ENCODE results near the gene ADCY9. TPM values are rescaled to one million over a fixed set of nuclear protein-coding genes. Genes with fewer than 3 reads are reported as not detected.
A peak's percentile ranks its signal among the peaks of the same experiment; 100 is the strongest.

The ADCY9 gene
- total RNA-seq, 2 experiments from 2014 or later: 9.0 to 9.5 TPM

- ChIA-PET CTCF (no interaction called here), POLR2A (no interaction called here)
- DNase-seq: no peak
- H3K27ac Mint-ChIP-seq: no peak overlapping the region
- H3K4me3 Mint-ChIP-seq: no peak overlapping the region
- H3K9me3 Mint-ChIP-seq: no peaks in the 10 kb centered on the region
- H3K27me3 Mint-ChIP-seq: no peaks in the 10 kb centered on the region
- no peaks in the 10 kb centered on the region for H3K4me1 Mint-ChIP-seq
- peaks cover 5% of the 10 kb centered on the region for H3K36me3 Mint-ChIP-seq (ENCODE audit: low read depth)
These were observed 137.2 kb downstream of the ADCY9 start for GRCh38 chr16:3979070-3979469.

DNA sequence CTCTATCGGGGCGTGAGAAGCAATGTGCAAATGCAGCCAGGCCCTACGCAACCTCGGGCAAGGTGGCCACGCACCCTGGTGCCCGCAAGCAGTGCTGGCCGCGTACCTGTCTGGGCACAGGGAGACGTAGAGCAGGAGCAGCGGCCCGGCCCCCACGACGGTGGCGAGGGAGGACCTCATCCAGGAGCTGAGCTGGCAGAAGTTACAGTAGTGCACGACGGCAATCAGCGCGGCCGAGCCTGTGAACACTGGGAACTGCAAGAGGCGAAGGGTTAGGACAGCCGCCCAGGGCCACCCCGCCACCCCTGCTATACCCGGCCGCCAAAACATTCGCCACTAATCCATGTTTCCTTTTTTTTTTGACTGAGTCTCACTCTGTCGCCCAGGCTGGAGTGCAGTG lies 138.9 kb downstream of the ADCY9 start:
- H3K36me3 Mint-ChIP-seq (ENCODE audit: low read depth): peaks cover 10% of the 10 kb centered on the region
- no peaks in the 10 kb centered on the region for H3K27me3 Mint-ChIP-seq
- no peaks in the 10 kb centered on the region for H3K4me1 Mint-ChIP-seq
- ChIA-PET CTCF (no interaction called here), POLR2A (no interaction called here)
- H3K9me3 Mint-ChIP-seq: no peaks in the 10 kb centered on the region
- H3K27ac Mint-ChIP-seq: no peak overlapping the region
- DNase-seq: no peak
- no peak overlapping the region for H3K4me3 Mint-ChIP-seq

DNA sequence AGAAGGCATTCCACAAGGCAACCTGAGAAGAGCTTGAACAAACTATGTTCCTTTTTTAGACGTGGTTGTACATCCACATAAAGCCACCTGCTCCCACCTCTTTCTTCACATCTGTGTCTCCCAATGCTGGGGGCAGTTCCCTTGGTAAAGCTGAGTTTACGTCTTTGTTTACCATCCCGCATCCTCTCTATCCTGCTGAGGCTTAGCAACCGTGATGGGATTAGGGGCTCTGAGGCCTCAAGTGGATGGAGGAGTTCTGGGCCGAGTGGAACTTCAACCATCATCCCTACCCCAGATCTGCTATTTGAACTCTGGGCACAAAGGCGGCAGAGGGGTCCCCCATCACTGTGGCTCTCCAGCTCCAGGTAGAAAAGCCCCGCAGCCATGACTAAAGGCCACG lies 141.5 kb downstream of the ADCY9 start:
- Mint-ChIP-seq H3K4me3 (no peak overlapping the region), H3K36me3 (ENCODE audit: low read depth) (peaks cover 11% of the 10 kb centered on the region)

GRCh38 chr16:3971706-3972105 lies 144.5 kb downstream of the ADCY9 start:
- Mint-ChIP-seq H3K36me3 (ENCODE audit: low read depth) (peaks cover 7% of the 10 kb centered on the region), H3K9me3 (no peaks in the 10 kb centered on the region), H3K4me1 (no peaks in the 10 kb centered on the region), H3K27me3 (no peaks in the 10 kb centered on the region), H3K4me3 (no peak overlapping the region), H3K27ac (no peak overlapping the region)
- ChIA-PET CTCF (no interaction called here), POLR2A (no interaction called here)
- no peak for DNase-seq

More for the DNA sequence above, 141.5 kb downstream of the ADCY9 start:
- H3K27ac Mint-ChIP-seq: no peak overlapping the region
- ChIA-PET POLR2A (no interaction called here), CTCF (interaction anchor here (1.4 kb wide), 1 partner anchor 279 kb away, joined by 5 read pairs; no protein-coding TSS in a partner anchor)
- H3K4me1 Mint-ChIP-seq: no peaks in the 10 kb centered on the region
- DNase-seq: no peak
- H3K9me3 Mint-ChIP-seq: no peaks in the 10 kb centered on the region
- no peaks in the 10 kb centered on the region for H3K27me3 Mint-ChIP-seq

GRCh38 chr16:3971261-3971660 lies 145.0 kb downstream of the ADCY9 start:
- H3K27ac Mint-ChIP-seq: no peak overlapping the region
- H3K4me1 Mint-ChIP-seq: no peaks in the 10 kb centered on the region
- no peak for DNase-seq
- no peaks in the 10 kb centered on the region for H3K9me3 Mint-ChIP-seq
- H3K36me3 Mint-ChIP-seq (ENCODE audit: low read depth): peaks cover 9% of the 10 kb centered on the region
- ChIA-PET POLR2A (no interaction called here), CTCF (interaction anchor here (1.0 kb wide), 1 partner anchor 10 kb away, joined by 4 read pairs; no protein-coding TSS in a partner anchor)
- no peaks in the 10 kb centered on the region for H3K27me3 Mint-ChIP-seq
- H3K4me3 Mint-ChIP-seq: no peak overlapping the region

DNA sequence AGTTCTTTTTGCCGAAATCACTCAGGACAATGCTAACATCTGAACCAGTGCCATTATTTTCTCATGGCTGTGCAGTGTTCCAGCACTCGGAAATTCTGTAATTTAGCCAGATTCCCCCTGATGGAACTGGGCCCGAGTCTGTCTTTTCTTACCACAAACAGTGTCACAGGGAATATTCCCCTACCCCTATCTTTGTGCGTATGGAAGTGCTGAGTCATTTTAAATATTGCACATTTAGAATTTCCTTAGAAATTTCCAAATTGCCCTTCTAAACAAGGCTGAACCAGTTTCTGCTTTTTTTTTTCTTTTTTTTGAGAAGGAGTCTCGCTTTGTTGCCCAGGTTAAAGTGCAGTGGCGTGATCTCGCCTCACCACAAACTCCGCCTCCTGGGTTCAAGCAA lies 147.7 kb downstream of the ADCY9 start:
- DNase-seq: no peak
- Mint-ChIP-seq H3K4me1 (no peaks in the 10 kb centered on the region), H3K36me3 (ENCODE audit: low read depth) (peaks cover 9% of the 10 kb centered on the region), H3K9me3 (no peaks in the 10 kb centered on the region), H3K27ac (no peak overlapping the region), H3K4me3 (no peak overlapping the region), H3K27me3 (no peaks in the 10 kb centered on the region)
- POLR2A ChIA-PET: no interaction called here
- CTCF ChIA-PET: no interaction called here

DNA sequence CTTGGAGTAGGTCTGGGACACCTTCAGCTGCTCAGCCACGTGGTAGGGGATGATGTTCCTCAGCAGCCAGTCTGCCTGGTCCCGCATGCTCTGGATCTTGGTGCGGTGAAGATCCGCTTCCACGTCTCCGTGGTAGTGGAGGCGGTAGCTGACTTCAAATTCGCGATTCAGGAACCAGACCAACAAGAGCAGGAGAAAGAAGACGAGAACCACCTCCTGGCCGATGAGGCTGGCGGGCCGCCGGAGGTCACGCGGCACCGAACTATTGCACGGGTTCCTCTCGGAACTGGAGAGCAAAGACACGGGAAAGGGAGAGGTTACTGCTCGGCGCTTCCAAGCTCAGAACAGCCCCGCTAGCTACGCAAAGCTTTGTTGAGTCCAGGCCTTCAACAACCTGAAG lies 149.6 kb downstream of the ADCY9 start:
- peaks cover 3% of the 10 kb centered on the region for H3K36me3 Mint-ChIP-seq (ENCODE audit: low read depth)
- H3K27me3 Mint-ChIP-seq: no peaks in the 10 kb centered on the region
- H3K9me3 Mint-ChIP-seq: no peaks in the 10 kb centered on the region
- H3K4me3 Mint-ChIP-seq: no peak overlapping the region
- POLR2A ChIA-PET: interaction anchor here (1.5 kb wide), 1 partner anchor 86 kb away, joined by 3 read pairs; the partner anchor contains the start of gene CREBBP
- no peak for DNase-seq
- peaks cover 15% of the 10 kb centered on the region for H3K4me1 Mint-ChIP-seq
- H3K27ac Mint-ChIP-seq: no peak overlapping the region
- CTCF ChIA-PET: interaction anchor here (0.6 kb wide), 2 partner anchors 26 to 153 kb away, joined by 3 to 4 read pairs; no protein-coding TSS in a partner anchor

DNA sequence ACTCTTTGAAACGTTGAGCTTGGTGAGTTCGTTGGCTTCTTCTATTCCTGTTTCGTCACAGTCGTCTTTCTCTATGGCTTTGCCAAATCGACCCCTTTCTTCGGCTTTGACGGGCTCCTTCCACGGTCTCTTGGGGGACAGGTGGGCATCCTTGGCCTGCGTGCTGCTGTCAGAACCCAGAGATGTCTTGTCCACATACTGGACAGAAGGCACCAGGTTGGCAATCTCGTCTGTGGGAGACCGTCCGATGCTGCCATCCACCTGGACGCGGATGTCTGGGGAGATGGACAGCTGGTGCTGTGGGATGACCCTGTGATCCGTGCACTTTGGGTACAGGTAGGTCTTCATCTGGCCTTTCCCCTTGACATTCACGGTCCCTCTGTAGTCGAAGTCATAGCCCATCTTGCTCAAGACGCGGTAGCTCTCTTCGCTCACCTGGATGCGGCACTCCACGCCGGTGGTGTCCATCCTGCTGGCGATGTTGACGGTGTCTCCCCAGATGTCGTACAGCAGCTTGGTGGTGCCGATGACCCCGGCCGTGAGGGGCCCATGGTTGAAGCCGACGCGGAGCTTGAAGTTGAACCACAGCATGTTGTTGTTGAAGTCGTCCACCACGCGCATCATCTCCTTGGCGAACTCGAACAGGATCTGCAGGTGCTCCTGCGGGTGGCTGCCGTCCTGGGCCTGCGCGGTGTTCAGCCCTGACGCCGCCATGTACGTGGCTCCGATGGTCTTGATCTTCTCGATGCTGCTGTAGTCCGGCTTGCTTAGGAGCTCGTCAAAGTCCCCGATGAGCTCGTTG lies 150.3 kb downstream of the ADCY9 start:
- Mint-ChIP-seq H3K4me3 (no peak overlapping the region), H3K27me3 (no peaks in the 10 kb centered on the region), H3K27ac (no peak overlapping the region), H3K4me1 (peaks cover 16% of the 10 kb centered on the region), H3K36me3 (ENCODE audit: low read depth) (peaks cover 3% of the 10 kb centered on the region), H3K9me3 (no peaks in the 10 kb centered on the region)
- no peak for DNase-seq
- POLR2A ChIA-PET: interaction anchor here (1.5 kb wide), 1 partner anchor 85 kb away, joined by 3 read pairs; the partner anchor contains the start of gene CREBBP
- CTCF ChIA-PET: no interaction called here

GRCh38 chr16:3965306-3965705 lies 150.9 kb downstream of the ADCY9 start:
- Mint-ChIP-seq H3K27ac (no peak overlapping the region), H3K4me3 (no peak overlapping the region), H3K4me1 (peaks cover 21% of the 10 kb centered on the region), H3K36me3 (ENCODE audit: low read depth) (peaks cover 3% of the 10 kb centered on the region), H3K9me3 (no peaks in the 10 kb centered on the region), H3K27me3 (no peaks in the 10 kb centered on the region)
- ChIA-PET CTCF (no interaction called here), POLR2A (no interaction called here)
- no peak for DNase-seq

- peaks cover 22% of the 10 kb centered on the region for H3K4me1 Mint-ChIP-seq
- H3K36me3 Mint-ChIP-seq (ENCODE audit: low read depth): peaks cover 3% of the 10 kb centered on the region
- no peaks in the 10 kb centered on the region for H3K9me3 Mint-ChIP-seq
- no peak overlapping the region for H3K4me3 Mint-ChIP-seq
- no peak overlapping the region for H3K27ac Mint-ChIP-seq
- no peak for DNase-seq
- no peaks in the 10 kb centered on the region for H3K27me3 Mint-ChIP-seq
- CTCF ChIA-PET: no interaction called here
- POLR2A ChIA-PET: no interaction called here
These were observed 151.5 kb downstream of the ADCY9 start for GRCh38 chr16:3964686-3965290.

DNA sequence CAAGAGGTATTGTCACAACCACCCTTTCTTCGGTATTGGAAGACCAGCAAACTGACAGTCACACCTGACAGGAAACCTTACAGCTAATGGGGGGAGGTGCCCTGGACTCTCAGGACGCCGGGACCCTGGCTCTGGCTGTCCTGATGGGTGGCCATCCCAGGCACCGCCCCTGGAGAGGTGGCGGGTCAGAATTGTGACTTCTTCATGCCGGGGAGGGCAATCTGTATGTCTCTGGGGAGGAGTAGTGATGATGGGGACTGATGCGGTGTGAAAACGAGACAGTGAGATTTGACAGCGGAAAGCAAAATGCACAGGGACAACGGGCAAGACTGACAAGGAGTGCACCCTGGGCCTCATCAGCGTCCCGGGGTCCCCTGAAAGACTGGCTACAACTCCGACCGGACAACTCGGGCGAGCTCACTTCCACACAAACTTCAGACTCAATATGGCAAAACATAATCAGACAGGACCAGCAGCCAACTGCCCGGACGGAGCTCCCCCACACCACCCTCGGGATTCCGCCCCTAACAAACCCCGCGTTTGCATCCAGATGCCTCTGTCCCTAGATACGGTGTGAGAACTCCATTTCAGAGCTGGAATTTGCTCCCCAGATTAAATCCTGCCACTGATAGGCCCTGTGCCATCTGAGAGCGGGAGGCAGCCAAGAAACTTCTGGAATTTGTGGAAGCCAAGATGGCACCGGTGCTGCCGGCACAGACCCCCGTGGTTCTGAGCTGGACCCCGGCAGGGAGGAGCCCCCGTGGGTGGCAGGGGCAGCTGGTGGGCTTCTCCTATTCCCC lies 152.2 kb downstream of the ADCY9 start:
- ChIA-PET CTCF (interaction anchor here (1.2 to 2.0 kb wide), 2 partner anchors 24 to 290 kb away, joined by 4 to 10 read pairs; no protein-coding TSS in a partner anchor), POLR2A (interaction anchor here (0.8 kb wide), 1 partner anchor 86 kb away, joined by 3 read pairs; no protein-coding TSS in a partner anchor)
- H3K4me3 Mint-ChIP-seq: no peak overlapping the region
- peaks cover 22% of the 10 kb centered on the region for H3K4me1 Mint-ChIP-seq
- no peaks in the 10 kb centered on the region for H3K9me3 Mint-ChIP-seq
- H3K27ac Mint-ChIP-seq: no peak overlapping the region
- peaks cover 2% of the 10 kb centered on the region for H3K27me3 Mint-ChIP-seq
- H3K36me3 Mint-ChIP-seq (ENCODE audit: low read depth): peaks cover 3% of the 10 kb centered on the region
- DNase-seq: no peak

GRCh38 chr16:3963203-3963602 lies 153.0 kb downstream of the ADCY9 start:
- no peaks in the 10 kb centered on the region for H3K9me3 Mint-ChIP-seq
- POLR2A ChIA-PET: interaction anchor here (1.1 kb wide), 1 partner anchor 96 kb away, joined by 3 read pairs; no protein-coding TSS in a partner anchor
- peak; percentile 23 for DNase-seq
- H3K4me3 Mint-ChIP-seq: no peak overlapping the region
- peaks cover 2% of the 10 kb centered on the region for H3K27me3 Mint-ChIP-seq
- CTCF ChIA-PET: interaction anchor here (1.2 to 2.0 kb wide), 2 partner anchors 23 to 291 kb away, joined by 4 to 10 read pairs; no protein-coding TSS in a partner anchor
- H3K4me1 Mint-ChIP-seq: peaks cover 22% of the 10 kb centered on the region
- H3K36me3 Mint-ChIP-seq (ENCODE audit: low read depth): peaks cover 3% of the 10 kb centered on the region
- no peak overlapping the region for H3K27ac Mint-ChIP-seq

GRCh38 chr16:3961449-3961849 lies 154.8 kb downstream of the ADCY9 start:
- Mint-ChIP-seq H3K36me3 (ENCODE audit: low read depth) (no peaks in the 10 kb centered on the region), H3K9me3 (no peaks in the 10 kb centered on the region), H3K27ac (no peak overlapping the region), H3K4me3 (no peak overlapping the region), H3K27me3 (peaks cover 11% of the 10 kb centered on the region), H3K4me1 (peaks cover 22% of the 10 kb centered on the region)
- CTCF ChIA-PET: interaction anchor here (1.3 kb wide), 1 partner anchor 10 kb away, joined by 4 read pairs; no protein-coding TSS in a partner anchor
- no peak for DNase-seq
- POLR2A ChIA-PET: no interaction called here
